Sigmoid colon (tissue), 7 donors: Measurements from ENCODE around the gene ZNF225. TPM values are rescaled to one million over a fixed set of nuclear protein-coding genes. Genes with fewer than 3 reads are reported as not detected.
"Not testable (repeated sequence)": the region's sequence is repeated elsewhere in the genome, so short reads cannot be mapped to it uniquely, and the experiment has no call there.

ENCODE experiments used
- DNase-seq: peaks from one replicate; pipeline ENCODE4 v3.0.0-alpha.2; 2019
- H3K27ac ChIP-seq, 4 donors: fragments of 200-600 bp; sonication (generic); one replicate each; pipeline ENCODE4 v1.5.1; 2016 to 2019; ENCODE audit warnings: mild to moderate bottlenecking in 1 of 4
- H3K27me3 ChIP-seq, 3 donors: fragments of 200-600 bp; sonication (generic); one replicate each; pipeline ENCODE4 v1.5.1; 2019; ENCODE audit warnings: mild to moderate bottlenecking in 1 of 3
- H3K36me3 ChIP-seq, 4 donors: fragments of 200-600 bp; sonication (generic); one replicate each; pipeline ENCODE4 v1.5.1; 2016 to 2019
- H3K4me1 ChIP-seq, 4 donors: fragments of 200-600 bp; sonication (generic); one replicate each; pipeline ENCODE4 v1.5.1; 2017 to 2019
- H3K4me3 ChIP-seq, 4 donors: fragments of 200-600 bp; sonication (generic); one replicate each; pipeline ENCODE4 v1.5.1; 2017 to 2019; ENCODE audit warnings: mild to moderate bottlenecking in 2 of 4, moderate library complexity in 1 of 4
- H3K9me3 ChIP-seq, 4 donors: fragments of 200-600 bp in 3 of 4; sonication (generic) in 3 of 4; one replicate each; pipeline versions ENCODE4 v1.5.1 to v1.6.1; 2013 to 2019
- CTCF ChIP-seq, 4 experiments: fragments of 450-650 bp in 3 of 4; fragments of 200-600 bp in 1 of 4; IDR thresholded peaks; one replicate each; pipeline ENCODE4 v1.5.1; 2016 to 2019; ENCODE audit warnings: antibody characterized with exemption in 4 of 4, mild to moderate bottlenecking in 3 of 4, moderate library complexity in 2 of 4
- EP300 ChIP-seq, 4 donors: sonication (generic); formaldehyde crosslinking; IDR thresholded peaks; one replicate each; pipeline ENCODE4 v1.6.1; 2017; ENCODE audit warnings: antibody characterized with exemption in 4 of 4
- POLR2A ChIP-seq, 2 donors: fragments of 450-650 bp; IDR thresholded peaks; one replicate each; pipeline ENCODE4 v1.6.1; 2016; ENCODE audit warnings: antibody characterized with exemption in 2 of 2, mild to moderate bottlenecking in 2 of 2, moderate library complexity in 2 of 2
- POLR2AphosphoS5 ChIP-seq, 4 donors: sonication (generic); formaldehyde crosslinking; IDR thresholded peaks; one replicate each; pipeline ENCODE4 v1.6.1; 2017; ENCODE audit warnings: antibody characterized with exemption in 4 of 4
- WGBS, 2 donors: extraction: QIAGEN DNeasy Blood & Tissue Kit; methylation state at CpG; one replicate each; pipeline ENCODE4 v1.1.7; 2013; 5-methylcytosine and 5-hydroxymethylcytosine counted together
- intact Hi-C: fragments of 100-400 bp; cut with DNase I; formaldehyde crosslinking; loops from one replicate; pipeline ENCODE4 v1.15.1; 2023
- polyA plus RNA-seq, 3 donors: library from polyadenylated mRNA; stranded (reverse); fragments of 200-250 nt; gene quantifications; one replicate each; pipeline ENCODE4 v1.2.3, GENCODE V29; 2013
- total RNA-seq, 4 donors: library from RNA; depleted of rRNA; stranded (reverse); fragments of >200 nt; gene quantifications; one replicate each; pipeline ENCODE4 v1.1.0, GENCODE V29; 2016
- donor health status: healthy with polysubstance abuse.
- donor health status: Bipolar disorder and iron deficiency.
- donor health status: healthy.

ZNF225 gene
- total and polyA plus RNA-seq, 7 donors, result 0.60 to 4.9 (median 3.0) TPM

GRCh38 chr19:44107751-44108150, 5.4 kb upstream of the ZNF225 start:
- Histone ChIP-seq H3K36me3 (peaks cover 0 to 62% (median 40%) of the 10 kb centered on the region in 4 donors), H3K9me3 (peaks cover 9 to 34% (median 27%) of the 10 kb centered on the region in 4 donors), H3K27ac (no peak overlapping the region), H3K27me3 (no peaks in the 10 kb centered on the region), H3K4me3 (no peak overlapping the region), H3K4me1 (peaks cover 0 to 12% (median 9%) of the 10 kb centered on the region in 4 donors)
- intact Hi-C loops, result no loop called here
- TF ChIP-seq POLR2A (IDR thresholded peaks at IDR 0.05) (no peak), EP300 (IDR thresholded peaks at IDR 0.05) (no peak), POLR2AphosphoS5 (IDR thresholded peaks at IDR 0.05) (no peak), CTCF (IDR thresholded peaks at IDR 0.05) (no peak)
- no peak for DNase-seq
- 97 to 99% methylated on average over 3 of the region's 3 CpGs for WGBS, 2 donors

- no peak overlapping the region for H3K4me3 ChIP-seq
- intact Hi-C loops, result no loop called here
- H3K9me3 ChIP-seq, result peaks cover 9 to 34% (median 27%) of the 10 kb centered on the region in 4 donors
- no peak for DNase-seq
- H3K27me3 ChIP-seq, result no peaks in the 10 kb centered on the region
- H3K27ac ChIP-seq, result no peak overlapping the region
- H3K4me1 ChIP-seq, result peaks cover 0 to 20% (median 16%) of the 10 kb centered on the region in 4 donors
- no peak for TF ChIP-seq EP300 (IDR thresholded peaks at IDR 0.05)
- no peak for TF ChIP-seq POLR2A (IDR thresholded peaks at IDR 0.05)
- TF ChIP-seq CTCF (IDR thresholded peaks at IDR 0.05), result no peak
- TF ChIP-seq POLR2AphosphoS5 (IDR thresholded peaks at IDR 0.05), result no peak
- peaks cover 0 to 45% (median 29%) of the 10 kb centered on the region in 4 donors for H3K36me3 ChIP-seq
Measured at GRCh38 chr19:44109458-44109857, 3.7 kb upstream of the ZNF225 start.

- intact Hi-C loops, result loop anchor here (2.0 to 10.0 kb wide), 9 partner anchors 17 to 243 kb away; partner anchors contain the start of genes ZNF112, ZNF155, ZNF223 and ZNF224
- H3K4me1 ChIP-seq, result peaks cover 0 to 24% (median 20%) of the 10 kb centered on the region in 4 donors
- no peak for DNase-seq
- peak overlapping the region in 2 of 4 donors; percentile 66 to 79 for H3K4me3 ChIP-seq
- H3K27me3 ChIP-seq, result no peaks in the 10 kb centered on the region
- no peak overlapping the region for H3K27ac ChIP-seq
- peaks cover 0 to 41% (median 9%) of the 10 kb centered on the region in 4 donors for H3K36me3 ChIP-seq
- peaks cover under 1 to 21% (median 14%) of the 10 kb centered on the region in 4 donors for H3K9me3 ChIP-seq
- WGBS, 2 donors, result 26 to 36% methylated on average over 17 of the region's 17 CpGs
- no peak for TF ChIP-seq POLR2A (IDR thresholded peaks at IDR 0.05)
- no peak for TF ChIP-seq CTCF (IDR thresholded peaks at IDR 0.05)
- no peak for TF ChIP-seq EP300 (IDR thresholded peaks at IDR 0.05)
- no peak for TF ChIP-seq POLR2AphosphoS5 (IDR thresholded peaks at IDR 0.05)
Measured at GRCh38 chr19:44111910-44112463, 1.2 kb upstream of the ZNF225 start.

- Histone ChIP-seq H3K4me1 (peaks cover 0 to 24% (median 20%) of the 10 kb centered on the region in 4 donors), H3K27me3 (no peaks in the 10 kb centered on the region), H3K4me3 (peak overlapping the region; percentile 48 to 79 (median 64)), H3K36me3 (peaks cover 0 to 41% (median 9%) of the 10 kb centered on the region in 4 donors), H3K27ac (peak overlapping the region; percentile 76 to 83 (median 82)), H3K9me3 (peaks cover 0 to 14% (median 8%) of the 10 kb centered on the region in 4 donors)
- intact Hi-C loops, result loop anchor here (1.0 to 10.0 kb wide), 10 partner anchors 18 to 242 kb away; partner anchors contain the start of genes ZNF112, ZNF155, ZNF223 and ZNF224
- no peak for DNase-seq
- TF ChIP-seq POLR2AphosphoS5 (IDR thresholded peaks at IDR 0.05) (no peak), EP300 (IDR thresholded peaks at IDR 0.05) (no peak)
- 0 to 1% methylated on average over 11 of the region's 11 CpGs for WGBS, 2 donors
Measured at GRCh38 chr19:44112802-44113137, 429 bp upstream of the ZNF225 start.

GRCh38 chr19:44113784-44114390, 688 bp downstream of the ZNF225 start:
- H3K27me3 ChIP-seq, result no peaks in the 10 kb centered on the region
- no peak for TF ChIP-seq POLR2AphosphoS5 (IDR thresholded peaks at IDR 0.05)
- no peak for TF ChIP-seq CTCF (IDR thresholded peaks at IDR 0.05)
- no peak for TF ChIP-seq POLR2A (IDR thresholded peaks at IDR 0.05)
- TF ChIP-seq EP300 (IDR thresholded peaks at IDR 0.05), result no peak
- peak overlapping the region; percentile 48 to 79 (median 64) for H3K4me3 ChIP-seq
- peaks cover 0 to 7% (median 2%) of the 10 kb centered on the region in 4 donors for H3K9me3 ChIP-seq
- intact Hi-C loops, result loop anchor here (1.0 to 10.0 kb wide), 10 partner anchors 19 to 241 kb away; partner anchors contain the start of genes ZNF112, ZNF155, ZNF223 and ZNF224
- peak overlapping the region; percentile 76 to 83 (median 82) for H3K27ac ChIP-seq
- 4% methylated on average over 18 of the region's 18 CpGs for WGBS, 2 donors
- peaks cover 0 to 24% (median 20%) of the 10 kb centered on the region in 4 donors for H3K4me1 ChIP-seq
- H3K36me3 ChIP-seq, result peaks cover 3 to 45% (median 18%) of the 10 kb centered on the region in 4 donors
- DNase-seq, result no peak

- H3K36me3 ChIP-seq, result peaks cover 27 to 99% (median 79%) of the 10 kb centered on the region in 4 donors
- 96 to 97% methylated on average over 4 of the region's 4 CpGs for WGBS, 2 donors
- intact Hi-C loops, H3K4me1 ChIP-seq, H3K27me3 ChIP-seq, DNase-seq, H3K27ac ChIP-seq, H3K4me3 ChIP-seq, H3K9me3 ChIP-seq: not testable (repeated sequence)
Measured at GRCh38 chr19:44121162-44121561, 8.0 kb downstream of the ZNF225 start.
